ENCODE measurements around the gene HIRA. TPM values are rescaled to one million over a fixed set of nuclear protein-coding genes. Genes with fewer than 3 reads are reported as not detected.

Gene HIRA
- total and polyA plus RNA-seq, 2 of the 8 experiments (the other 6 are each of a cell fraction or from before 2014, with no cell fraction given) = 34.9 to 67.2 TPM

DNA sequence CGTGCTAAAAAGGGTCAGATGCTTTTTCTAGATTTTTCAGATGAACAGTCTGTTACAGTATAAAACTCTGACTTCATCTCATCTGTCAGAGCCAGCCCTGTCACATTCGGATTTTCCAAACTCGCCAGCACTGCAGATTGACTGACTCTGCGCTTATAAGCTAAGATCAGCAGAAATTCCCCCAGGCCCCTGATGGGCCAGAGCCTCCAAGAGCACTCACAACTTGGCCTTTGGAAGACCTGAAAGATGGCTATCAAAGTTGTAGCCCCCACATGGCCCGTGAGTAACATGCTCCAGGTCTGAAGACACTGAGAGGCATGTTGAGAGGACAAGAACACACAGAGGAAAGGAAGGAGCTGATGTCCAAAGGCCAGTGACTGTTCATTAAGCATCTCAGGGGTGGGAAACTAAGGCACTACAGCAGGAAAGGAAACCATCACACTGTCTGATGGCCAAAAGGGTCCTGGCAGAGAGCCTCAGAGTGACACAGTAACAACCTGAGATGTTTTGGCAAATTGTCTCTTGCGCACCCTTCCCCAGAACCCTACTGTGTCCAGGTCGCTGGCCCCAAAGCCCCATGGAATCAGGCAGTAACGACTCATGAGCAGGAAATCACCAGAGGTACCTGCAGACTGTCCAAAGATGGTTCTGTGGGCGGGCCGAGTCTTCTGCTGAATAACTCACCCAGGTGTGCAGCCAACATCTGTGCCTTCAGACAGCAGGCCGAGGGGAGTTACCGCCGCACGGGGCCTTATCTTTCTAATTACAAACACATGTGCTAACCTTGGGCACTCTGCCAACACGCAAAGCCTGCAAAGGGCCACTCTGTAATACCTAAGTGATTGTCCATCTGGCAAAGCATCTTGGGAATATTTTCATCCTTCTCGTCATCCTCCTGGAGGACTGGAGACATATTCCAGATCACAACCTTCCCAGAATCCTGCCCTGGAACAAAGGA lies 23.6 kb downstream of the HIRA start:
- H3K27ac ChIP-seq (ENCODE audit: low read depth, low read length) = no peak overlapping the region
- no peak overlapping the region for H2AK5ac ChIP-seq (ENCODE audit: low read depth, low read length)
- H3K4me1 ChIP-seq (replicated peaks in 1 of 4; ENCODE audit: control insufficient read depth in 3 of 4, insufficient read depth in 4 of 4, low read length in 3 of 4) = no peaks in the 10 kb centered on the region; a peak in 1 of 7 replicates
- H2AFZ ChIP-seq (ENCODE audit: low read length) = no peak overlapping the region
- H3K36me3 ChIP-seq (ENCODE audit: control insufficient read depth in 2 of 4, insufficient read depth in 4 of 4, low read length in 3 of 4) = peaks cover 7 to 40% (median 29%) of the 10 kb centered on the region in 4 experiments; a peak in 7 of 8 replicates
- H2BK120ac ChIP-seq (replicated peaks; ENCODE audit: low read depth, low read length) = no peak overlapping the region
- no peak overlapping the region for H3K9ac ChIP-seq (replicated peaks in 1 of 4; ENCODE audit: extremely low read depth in 1 of 4, low read depth in 3 of 4, low read length in 3 of 4)
- no peaks in the 10 kb centered on the region for H3K9me3 ChIP-seq (ENCODE audit: insufficient read depth in 2 of 2, low read depth in 1 of 2, low read length in 1 of 2)
- H3K4me2 ChIP-seq (ENCODE audit: insufficient read depth in 1 of 2, low read depth in 2 of 2, low read length in 2 of 2) = no peak overlapping the region
- no peak overlapping the region for H3K56ac ChIP-seq (replicated peaks; ENCODE audit: insufficient read length, low read depth, low read length)
- no peak overlapping the region for H2BK12ac ChIP-seq (ENCODE audit: low read depth, low read length)
- peaks cover 9 to 25% of the 10 kb centered on the region in 2 experiments for H3K79me2 ChIP-seq (ENCODE audit: control insufficient read depth in 1 of 2, insufficient read depth in 2 of 2, low read length in 2 of 2)
- H3K79me1 ChIP-seq (ENCODE audit: low read depth, low read length) = peaks cover 11% of the 10 kb centered on the region
- no peak overlapping the region for H2BK20ac ChIP-seq (ENCODE audit: low read length)
- H3K23me2 ChIP-seq (ENCODE audit: low read depth, low read length) = no peaks in the 10 kb centered on the region
- no peak overlapping the region for H3K4me3 ChIP-seq (ENCODE audit: extremely low read depth in 1 of 4, insufficient read depth in 2 of 4, low read depth in 3 of 4, low read length in 4 of 4)
- H2BK5ac ChIP-seq (ENCODE audit: low read depth, low read length) = no peak overlapping the region
- ChIA-PET POLR2A (ENCODE audit: partially characterized antibody) (interaction anchor here (1.0 to 1.5 kb wide), 2 partner anchors 13 to 39 kb away, joined by 3 to 5 read pairs; partner anchors contain the start of gene C22orf39), CTCF (ENCODE audit: partially characterized antibody) (no interaction called here)
- no peaks in the 10 kb centered on the region for H3K27me3 ChIP-seq (replicated peaks in 1 of 4; ENCODE audit: control insufficient read depth in 3 of 4, extremely low read depth in 1 of 4, insufficient read depth in 3 of 4, low read length in 3 of 4)
- H3K4ac ChIP-seq (replicated peaks; ENCODE audit: insufficient read length, low read depth, low read length) = no peak overlapping the region
- H2BK15ac ChIP-seq (ENCODE audit: low read length) = no peak overlapping the region
- no peak overlapping the region for H3K14ac ChIP-seq (ENCODE audit: insufficient read length)
- H4K5ac ChIP-seq (ENCODE audit: insufficient read length, low read depth, low read length) = no peak overlapping the region
- 95% methylated on average over 16 of the region's 16 CpGs; no CpG with 5 or more reads in 1 of the 2 experiments for WGBS, 2 experiments (ENCODE audit: extremely low coverage in 1 of 2, insufficient coverage in 1 of 2, insufficient read length in 1 of 2, insufficient replicate concordance in 2 of 2, low coverage in 1 of 2, low lambda C conversion rate in 2 of 2, missing lambda C conversion rate in 1 of 2)
- H3K23ac ChIP-seq (ENCODE audit: insufficient read length) = no peak overlapping the region
- DNase-seq (ENCODE audit: low read depth in 1 of 2, low spot score in 2 of 2) (no peak), FAIRE-seq (no peak)
- H4K8ac ChIP-seq (ENCODE audit: extremely low read depth, insufficient read depth, low read length) = no peak overlapping the region
- H4K91ac ChIP-seq (replicated peaks; ENCODE audit: insufficient read length, low read length) = no peak overlapping the region
- peaks cover 8 to 27% of the 10 kb centered on the region in 2 experiments for H4K20me1 ChIP-seq (replicated peaks in 1 of 2; ENCODE audit: control insufficient read depth in 1 of 2, insufficient read depth in 2 of 2, low read length in 2 of 2)
- no peak overlapping the region for H3K18ac ChIP-seq (ENCODE audit: extremely low read depth, low read length)
